HepG2 (cell line): ENCODE measurements around the gene TBC1D21. TPM values are rescaled to one million over a fixed set of nuclear protein-coding genes. Genes with fewer than 3 reads are reported as not detected.
A peak's percentile ranks its signal among the peaks of the same experiment; 100 is the strongest.

Experiments used
- CEBPB ChIP-seq: IDR thresholded peaks from 2 replicates; pipeline ENCODE4 v1.6.1; 2011; ENCODE audit warnings: low read depth, low read length, improper control_type of control experiment, borderline replicate concordance
- DR1 ChIP-seq: sonication (generic); formaldehyde crosslinking; IDR thresholded peaks from 2 replicates; pipeline ENCODE4 v1.8.0; 2021; ENCODE audit warnings: mild to moderate bottlenecking, missing genetic modification reagents, inconsistent platforms
- ETV5 ChIP-seq: IDR thresholded peaks from 2 replicates; pipeline ENCODE4 v1.6.1; 2018; ENCODE audit warnings: missing biosample characterization, missing genetic modification reagents, inconsistent platforms, borderline replicate concordance
- HMGXB4 ChIP-seq, 2 experiments: sonication (generic) in 1 of 2; formaldehyde crosslinking in 1 of 2; IDR thresholded peaks; 2 replicates each; pipeline versions ENCODE4 v1.4.0 to v1.6.1; 2018 to 2020; ENCODE audit warnings: missing genetic modification reagents in 2 of 2, borderline replicate concordance in 1 of 2, low read depth in 1 of 2, mild to moderate bottlenecking in 1 of 2, missing biosample characterization in 1 of 2
- RNF2 ChIP-seq: fragments of 450-650 bp; conservative IDR thresholded peaks from 2 replicates; pipeline ENCODE4 v1.6.1; 2016; ENCODE audit warnings: low read depth
- ZNF232 ChIP-seq: sonication (generic); formaldehyde crosslinking; IDR thresholded peaks from 2 replicates; pipeline ENCODE4 v1.4.0; 2020; ENCODE audit warnings: missing genetic modification reagents, borderline replicate concordance
- ZNF589 ChIP-seq: sonication (generic); formaldehyde crosslinking; conservative IDR thresholded peaks from 2 replicates; pipeline ENCODE4 v1.8.0; 2022; ENCODE audit warnings: mild to moderate bottlenecking, moderate library complexity, missing genetic modification reagents
- ZNF768 ChIP-seq: sonication (generic); formaldehyde crosslinking; IDR thresholded peaks from 2 replicates; pipeline ENCODE4 v1.4.0; 2020; ENCODE audit warnings: missing genetic modification reagents
- polyA plus RNA-seq, 8 experiments: library from polyadenylated mRNA; depleted of rRNA in 3 of 8; stranded (reverse) in 7 of 8; unstranded in 1 of 8; fragments of >200 nt; fragmentation: Illumina TruSeq in 4 of 8; extraction: Trizol in 4 of 8; gene quantifications; 2 replicates each; pipeline versions ENCODE4 v1.2.1 to v1.2.3, GENCODE V29; 2011 to 2016; ENCODE audit warnings: low read depth in 4 of 8, missing spikeins in 1 of 8, mixed read lengths in 1 of 8; ENCODE audit not compliant: insufficient read depth in 1 of 8
- total RNA-seq, 5 experiments: library from RNA; depleted of rRNA; stranded (reverse); fragments of >200 nt; fragmentation: Illumina TruSeq; extraction: Trizol; gene quantifications; 2 replicates each; pipeline ENCODE4 v1.2.3, GENCODE V29; 2016; ENCODE audit warnings: low read depth in 1 of 5
- TF ChIP-seq, protein P1 (sequence below), 2 experiments: sonication (generic) in 1 of 2; formaldehyde crosslinking in 1 of 2; IDR thresholded peaks; 2 replicates each; pipeline versions ENCODE4 v1.4.0 to v1.6.1; 2016 to 2020; ENCODE audit warnings: borderline replicate concordance in 1 of 2, low read depth in 1 of 2, mild to moderate bottlenecking in 1 of 2, missing genetic modification reagents in 1 of 2

Gene TBC1D21
- total and polyA plus RNA-seq, 2 of the 13 experiments (the other 11 are each of a cell fraction or from before 2014, with no cell fraction given) = not detected

DNA sequence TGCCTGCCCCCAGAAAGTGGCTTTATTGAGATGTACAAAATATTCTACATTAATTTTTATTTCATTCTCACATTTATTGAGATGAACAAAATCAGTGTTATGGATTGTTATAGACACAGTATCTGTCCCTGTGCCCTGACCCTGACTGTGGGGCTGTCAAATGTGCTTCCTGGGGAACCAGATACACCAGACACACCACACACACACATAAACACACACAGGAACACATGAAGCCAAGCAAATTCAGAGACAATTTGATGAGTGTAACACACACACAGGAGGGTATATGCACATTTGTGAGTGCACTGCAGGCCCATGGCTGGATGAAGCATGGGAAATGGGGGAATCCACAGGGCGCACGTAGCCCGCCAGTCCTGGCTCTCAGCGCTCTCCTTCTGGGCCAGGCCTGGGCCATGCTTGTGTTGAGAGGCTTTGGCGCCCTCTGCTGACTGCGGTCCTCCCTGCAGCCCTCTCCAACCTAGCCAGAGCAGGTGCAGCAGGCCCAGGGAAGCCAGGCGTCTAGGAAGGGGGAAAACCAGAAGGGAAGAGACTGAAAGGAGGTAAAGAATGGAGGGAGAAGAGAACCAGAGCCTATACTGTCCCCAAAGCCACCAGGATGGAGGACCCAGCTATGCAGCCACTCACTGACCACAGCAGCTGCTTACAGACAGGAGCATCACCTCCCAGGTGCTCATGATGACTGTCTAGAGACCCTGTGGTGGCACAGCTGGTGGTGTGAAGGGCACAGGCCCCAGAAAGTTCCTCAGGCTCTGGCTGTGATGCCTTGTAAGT is 34.9 kb downstream of the TBC1D21 start (continued):
- 0 out of 2 replicates have a peak, but pooled peaks have one; percentile 29 for TF ChIP-seq ZNF768
- TF ChIP-seq CEBPB = no peak
- no peak for TF ChIP-seq ZNF232 (CRISPR knock-in tag)
- 0 out of 2 replicates have a peak, but pooled peaks have one; percentile 27 for TF ChIP-seq ZNF589 (CRISPR knock-in tag)
- TF ChIP-seq, protein P1, sequence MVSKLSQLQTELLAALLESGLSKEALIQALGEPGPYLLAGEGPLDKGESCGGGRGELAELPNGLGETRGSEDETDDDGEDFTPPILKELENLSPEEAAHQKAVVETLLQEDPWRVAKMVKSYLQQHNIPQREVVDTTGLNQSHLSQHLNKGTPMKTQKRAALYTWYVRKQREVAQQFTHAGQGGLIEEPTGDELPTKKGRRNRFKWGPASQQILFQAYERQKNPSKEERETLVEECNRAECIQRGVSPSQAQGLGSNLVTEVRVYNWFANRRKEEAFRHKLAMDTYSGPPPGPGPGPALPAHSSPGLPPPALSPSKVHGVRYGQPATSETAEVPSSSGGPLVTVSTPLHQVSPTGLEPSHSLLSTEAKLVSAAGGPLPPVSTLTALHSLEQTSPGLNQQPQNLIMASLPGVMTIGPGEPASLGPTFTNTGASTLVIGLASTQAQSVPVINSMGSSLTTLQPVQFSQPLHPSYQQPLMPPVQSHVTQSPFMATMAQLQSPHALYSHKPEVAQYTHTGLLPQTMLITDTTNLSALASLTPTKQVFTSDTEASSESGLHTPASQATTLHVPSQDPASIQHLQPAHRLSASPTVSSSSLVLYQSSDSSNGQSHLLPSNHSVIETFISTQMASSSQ (IDR thresholded peaks at IDR 0.05; ENCODE audit: low read depth) = no peak
- TF ChIP-seq, protein P1 (CRISPR knock-in tag; IDR thresholded peaks at IDR 0.05; ENCODE audit: borderline replicate concordance) = no peak
- TF ChIP-seq ETV5 (CRISPR knock-in tag) = no peak
- no peak for TF ChIP-seq RNF2
- peak in 1 of 2 experiments; percentile 34; a peak in 1 of 4 replicates for TF ChIP-seq HMGXB4 (CRISPR knock-in tag; IDR thresholded peaks at IDR 0.05; ENCODE audit: borderline replicate concordance in 1 of 2, low read depth in 1 of 2)
- TF ChIP-seq DR1 = no peak
